Activated naive CD8-positive, alpha-beta T cell treated with anti-CD3 and anti-CD28 coated beads, Interleukin-2, amount 50 U/mL, for 16 hours (primary cell): ENCODE results near the gene EEF1AKMT3.
A peak's percentile ranks its signal among the peaks of the same experiment; 100 is the strongest.

ENCODE experiments used
- DNase-seq: peaks from one replicate; pipeline ENCODE4 v3.0.0-alpha.2; 2020; ENCODE audit warnings: low read depth, low spot score

The EEF1AKMT3 gene

GRCh38 chr12:57735198-57735855 lies 37.1 kb upstream of the EEF1AKMT3 start:
- DNase-seq: no peak

- DNase-seq: no peak
Observed at GRCh38 chr12:57735952-57736740, 36.3 kb upstream of the EEF1AKMT3 start.

GRCh38 chr12:57736741-57737466 lies 35.5 kb upstream of the EEF1AKMT3 start:
- no peak for DNase-seq

- DNase-seq: no peak
Observed at GRCh38 chr12:57737467-57738460, 34.6 kb upstream of the EEF1AKMT3 start.

GRCh38 chr12:57738661-57739237 lies 33.7 kb upstream of the EEF1AKMT3 start, which contains the start of gene AGAP2:
Gene AGAP2 (minus strand): TSS chr12:57738742. CDS start chr12:57738246, 496 bp downstream.
- no peak for DNase-seq

GRCh38 chr12:57739387-57739786 lies 33.0 kb upstream of the EEF1AKMT3 start:
- DNase-seq: no peak

GRCh38 chr12:57739914-57740538 lies 32.4 kb upstream of the EEF1AKMT3 start:
- DNase-seq: no peak

GRCh38 chr12:57740656-57741412 lies 31.6 kb upstream of the EEF1AKMT3 start:
- peak; percentile 31 for DNase-seq

- no peak for DNase-seq
Observed at GRCh38 chr12:57741413-57741789, 31.0 kb upstream of the EEF1AKMT3 start.

- peak; percentile 53 for DNase-seq
Observed at GRCh38 chr12:57741844-57742738, 30.3 kb upstream of the EEF1AKMT3 start.

- DNase-seq: no peak
Observed at GRCh38 chr12:57743769-57744168, 28.6 kb upstream of the EEF1AKMT3 start.

GRCh38 chr12:57744194-57744776 lies 28.1 kb upstream of the EEF1AKMT3 start:
- DNase-seq: peak; percentile 47

- DNase-seq: peak; percentile 91
Observed at GRCh38 chr12:57744777-57745484, 27.5 kb upstream of the EEF1AKMT3 start, which contains the start of gene TSPAN31. Gene TSPAN31 (plus strand): TSS chr12:57745039. CDS start chr12:57745155, 116 bp downstream.

- DNase-seq: no peak
Observed at GRCh38 chr12:57745485-57745881, 26.9 kb upstream of the EEF1AKMT3 start.

- DNase-seq: no peak
Observed at GRCh38 chr12:57746025-57746424, 26.4 kb upstream of the EEF1AKMT3 start.

- no peak for DNase-seq
Observed at GRCh38 chr12:57749061-57749460, 23.4 kb upstream of the EEF1AKMT3 start.
